WTC11 (cell line): ENCODE measurements around the gene ABTB2. TPM values are rescaled to one million over a fixed set of nuclear protein-coding genes. Genes with fewer than 3 reads are reported as not detected.
"Not testable (repeated sequence)": the region's sequence is repeated elsewhere in the genome, so short reads cannot be mapped to it uniquely, and the experiment has no call there.

Experiments used
- ATAC-seq: fragments of 200-7000 bp; cut with Tn5 transposase; 2 replicates; pipeline ENCODE4 v1.10.0; 2021; ENCODE audit warnings: mild to moderate bottlenecking, moderate library complexity
- CTCF ChIA-PET: fragments of 300-600 bp; sonication (Branson Sonifier 250); formaldehyde crosslinking; loops from one replicate; lab custom pipeline; 2021; ENCODE audit warnings: antibody characterized with exemption; lab: Charles Lee
- POLR2A ChIA-PET: fragments of 350-600 bp; sonication (Branson Sonifier 250); formaldehyde crosslinking; loops from one replicate; lab custom pipeline; 2021; ENCODE audit warnings: antibody characterized with exemption; lab: Charles Lee
- DNase-seq: peaks from one replicate; pipeline ENCODE4 v3.0.0; 2021; ENCODE audit warnings: low spot score
- H3K27ac Mint-ChIP-seq: 2 replicates; pipeline ENCODE4 v1.8.0; 2021; ENCODE audit warnings: mixed read lengths
- H3K27me3 Mint-ChIP-seq: 2 replicates; pipeline ENCODE4 v1.8.0; 2021; ENCODE audit warnings: low read depth, mild to moderate bottlenecking, moderate library complexity, mixed read lengths
- H3K36me3 Mint-ChIP-seq: 2 replicates; pipeline ENCODE4 v1.8.0; 2021; ENCODE audit warnings: mixed read lengths
- H3K4me1 Mint-ChIP-seq: 2 replicates; pipeline ENCODE4 v1.8.0; 2022; ENCODE audit warnings: mixed read lengths
- H3K4me3 Mint-ChIP-seq: 2 replicates; pipeline ENCODE4 v1.8.0; 2021; ENCODE audit warnings: mild to moderate bottlenecking, moderate library complexity, mixed read lengths
- H3K9me3 Mint-ChIP-seq: 2 replicates; pipeline ENCODE4 v1.8.0; 2021; ENCODE audit warnings: mixed read lengths
- CDX4 ChIP-seq: fragments of 250-450 bp; sonication (Bioruptor Pico); IDR thresholded peaks from 2 replicates; pipeline ENCODE4 v1.9.0; 2021; ENCODE audit warnings: moderate library complexity, mild to moderate bottlenecking, inconsistent platforms, borderline replicate concordance
- FOXP4 ChIP-seq: sonication (generic); formaldehyde crosslinking; IDR thresholded peaks from 2 replicates; pipeline ENCODE4 v1.8.0; 2022; ENCODE audit warnings: mild to moderate bottlenecking, missing genetic modification reagents
- IRF2 ChIP-seq: sonication (generic); formaldehyde crosslinking; IDR thresholded peaks from 2 replicates; pipeline ENCODE4 v1.8.0; 2022; ENCODE audit warnings: low read depth, missing genetic modification reagents, borderline replicate concordance
- JUN ChIP-seq: sonication (generic); formaldehyde crosslinking; IDR thresholded peaks from 2 replicates; pipeline ENCODE4 v1.8.0; 2023; ENCODE audit warnings: mild to moderate bottlenecking, missing genetic modification reagents
- KAT7 ChIP-seq: sonication (generic); formaldehyde crosslinking; IDR thresholded peaks from 2 replicates; pipeline ENCODE4 v1.8.1; 2023; ENCODE audit warnings: missing genetic modification reagents, mild to moderate bottlenecking, borderline replicate concordance
- SMAD4 ChIP-seq: sonication (generic); formaldehyde crosslinking; IDR thresholded peaks from 2 replicates; pipeline ENCODE4 v1.8.0; 2022; ENCODE audit warnings: mild to moderate bottlenecking, missing genetic modification reagents
- SP1 ChIP-seq: sonication (generic); formaldehyde crosslinking; conservative IDR thresholded peaks from 2 replicates; pipeline ENCODE4 v1.8.1; 2022; ENCODE audit warnings: missing genetic modification reagents
- TP53 ChIP-seq: sonication (generic); formaldehyde crosslinking; IDR thresholded peaks from 2 replicates; pipeline ENCODE4 v1.8.1; 2023; ENCODE audit warnings: mild to moderate bottlenecking, missing genetic modification reagents
- ZNF121 ChIP-seq: sonication (generic); formaldehyde crosslinking; IDR thresholded peaks from 2 replicates; pipeline ENCODE4 v1.8.0; 2023; ENCODE audit warnings: missing genetic modification reagents
- ZNF263 ChIP-seq: sonication (generic); formaldehyde crosslinking; IDR thresholded peaks from 2 replicates; pipeline ENCODE4 v1.8.1; 2022; ENCODE audit warnings: low read depth, mild to moderate bottlenecking, moderate library complexity, missing genetic modification reagents
- ZNF396 ChIP-seq: fragments of 250-450 bp; sonication (Bioruptor Pico); IDR thresholded peaks from 2 replicates; pipeline ENCODE4 v1.8.0; 2021; ENCODE audit warnings: mild to moderate bottlenecking, moderate library complexity, borderline replicate concordance
- ZNF416 ChIP-seq: fragments of 250-450 bp; sonication (Bioruptor Pico); IDR thresholded peaks from 2 replicates; pipeline ENCODE4 v1.9.0; 2021; ENCODE audit warnings: mild to moderate bottlenecking, inconsistent platforms
- total RNA-seq: library from RNA; stranded (reverse); gene quantifications from 3 replicates; pipeline ENCODE4 v1.2.3, GENCODE V29; 2021
- TF ChIP-seq, protein P1 (sequence below): sonication (generic); formaldehyde crosslinking; IDR thresholded peaks from 2 replicates; pipeline ENCODE4 v1.8.1; 2023; ENCODE audit warnings: mild to moderate bottlenecking, moderate library complexity, missing genetic modification reagents
- TF ChIP-seq, protein P2 (sequence below): fragments of 250-450 bp; sonication (Bioruptor Pico); IDR thresholded peaks from 2 replicates; pipeline ENCODE4 v1.8.0; 2021; ENCODE audit warnings: mild to moderate bottlenecking
- TF ChIP-seq, protein P3 (sequence below): sonication (generic); formaldehyde crosslinking; IDR thresholded peaks from 2 replicates; pipeline ENCODE4 v1.8.0; 2023; ENCODE audit warnings: missing genetic modification reagents, mild to moderate bottlenecking, borderline replicate concordance
- TF ChIP-seq, protein P4 (sequence below): fragments of 250-450 bp; sonication (Bioruptor Pico); IDR thresholded peaks from 2 replicates; pipeline ENCODE4 v2.1.2; 2022; ENCODE audit warnings: mild to moderate bottlenecking, moderate library complexity

Gene ABTB2
- total RNA-seq, 1 experiment from 2014 or later: 12.8 TPM

- TF ChIP-seq, protein P1, sequence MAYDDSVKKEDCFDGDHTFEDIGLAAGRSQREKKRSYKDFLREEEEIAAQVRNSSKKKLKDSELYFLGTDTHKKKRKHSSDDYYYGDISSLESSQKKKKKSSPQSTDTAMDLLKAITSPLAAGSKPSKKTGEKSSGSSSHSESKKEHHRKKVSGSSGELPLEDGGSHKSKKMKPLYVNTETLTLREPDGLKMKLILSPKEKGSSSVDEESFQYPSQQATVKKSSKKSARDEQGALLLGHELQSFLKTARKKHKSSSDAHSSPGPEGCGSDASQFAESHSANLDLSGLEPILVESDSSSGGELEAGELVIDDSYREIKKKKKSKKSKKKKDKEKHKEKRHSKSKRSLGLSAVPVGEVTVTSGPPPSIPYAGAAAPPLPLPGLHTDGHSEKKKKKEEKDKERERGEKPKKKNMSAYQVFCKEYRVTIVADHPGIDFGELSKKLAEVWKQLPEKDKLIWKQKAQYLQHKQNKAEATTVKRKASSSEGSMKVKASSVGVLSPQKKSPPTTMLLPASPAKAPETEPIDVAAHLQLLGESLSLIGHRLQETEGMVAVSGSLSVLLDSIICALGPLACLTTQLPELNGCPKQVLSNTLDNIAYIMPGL (CRISPR knock-in tag): no peak
- TF ChIP-seq, protein P2, sequence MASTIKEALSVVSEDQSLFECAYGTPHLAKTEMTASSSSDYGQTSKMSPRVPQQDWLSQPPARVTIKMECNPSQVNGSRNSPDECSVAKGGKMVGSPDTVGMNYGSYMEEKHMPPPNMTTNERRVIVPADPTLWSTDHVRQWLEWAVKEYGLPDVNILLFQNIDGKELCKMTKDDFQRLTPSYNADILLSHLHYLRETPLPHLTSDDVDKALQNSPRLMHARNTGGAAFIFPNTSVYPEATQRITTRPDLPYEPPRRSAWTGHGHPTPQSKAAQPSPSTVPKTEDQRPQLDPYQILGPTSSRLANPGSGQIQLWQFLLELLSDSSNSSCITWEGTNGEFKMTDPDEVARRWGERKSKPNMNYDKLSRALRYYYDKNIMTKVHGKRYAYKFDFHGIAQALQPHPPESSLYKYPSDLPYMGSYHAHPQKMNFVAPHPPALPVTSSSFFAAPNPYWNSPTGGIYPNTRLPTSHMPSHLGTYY (CRISPR knock-in tag): no peak
- TF ChIP-seq IRF2: no peak
- TF ChIP-seq TP53 (CRISPR knock-in tag): no peak
- TF ChIP-seq FOXP4 (CRISPR knock-in tag): no peak
- TF ChIP-seq, all 79 proteins: peak for 0
These were observed 38.2 kb upstream of the ABTB2 start (continued) for GRCh38 chr11:34395916-34396550.

GRCh38 chr11:34394771-34395300 lies 37.0 kb upstream of the ABTB2 start:
- no peak for DNase-seq
- ATAC-seq: no peak
- Mint-ChIP-seq H3K36me3 (no peaks in the 10 kb centered on the region), H3K27me3 (peaks cover 6% of the 10 kb centered on the region), H3K4me3 (no peak overlapping the region), H3K27ac (no peak overlapping the region), H3K4me1 (peaks cover 3% of the 10 kb centered on the region; the same call in 1 of the 2 replicates), H3K9me3 (peaks cover 21% of the 10 kb centered on the region)
- ChIA-PET POLR2A (interaction anchor here (0.5 kb wide), 1 partner anchor 335 kb away, joined by 3 read pairs; no protein-coding TSS in a partner anchor), CTCF (interaction anchor here (0.8 to 1.5 kb wide), 2 partner anchors 9 to 28 kb away, joined by 3 read pairs; no protein-coding TSS in a partner anchor)
- TF ChIP-seq ZNF396 (CRISPR knock-in tag) (no peak), SMAD4 (CRISPR knock-in tag) (no peak)
- TF ChIP-seq, protein P3, sequence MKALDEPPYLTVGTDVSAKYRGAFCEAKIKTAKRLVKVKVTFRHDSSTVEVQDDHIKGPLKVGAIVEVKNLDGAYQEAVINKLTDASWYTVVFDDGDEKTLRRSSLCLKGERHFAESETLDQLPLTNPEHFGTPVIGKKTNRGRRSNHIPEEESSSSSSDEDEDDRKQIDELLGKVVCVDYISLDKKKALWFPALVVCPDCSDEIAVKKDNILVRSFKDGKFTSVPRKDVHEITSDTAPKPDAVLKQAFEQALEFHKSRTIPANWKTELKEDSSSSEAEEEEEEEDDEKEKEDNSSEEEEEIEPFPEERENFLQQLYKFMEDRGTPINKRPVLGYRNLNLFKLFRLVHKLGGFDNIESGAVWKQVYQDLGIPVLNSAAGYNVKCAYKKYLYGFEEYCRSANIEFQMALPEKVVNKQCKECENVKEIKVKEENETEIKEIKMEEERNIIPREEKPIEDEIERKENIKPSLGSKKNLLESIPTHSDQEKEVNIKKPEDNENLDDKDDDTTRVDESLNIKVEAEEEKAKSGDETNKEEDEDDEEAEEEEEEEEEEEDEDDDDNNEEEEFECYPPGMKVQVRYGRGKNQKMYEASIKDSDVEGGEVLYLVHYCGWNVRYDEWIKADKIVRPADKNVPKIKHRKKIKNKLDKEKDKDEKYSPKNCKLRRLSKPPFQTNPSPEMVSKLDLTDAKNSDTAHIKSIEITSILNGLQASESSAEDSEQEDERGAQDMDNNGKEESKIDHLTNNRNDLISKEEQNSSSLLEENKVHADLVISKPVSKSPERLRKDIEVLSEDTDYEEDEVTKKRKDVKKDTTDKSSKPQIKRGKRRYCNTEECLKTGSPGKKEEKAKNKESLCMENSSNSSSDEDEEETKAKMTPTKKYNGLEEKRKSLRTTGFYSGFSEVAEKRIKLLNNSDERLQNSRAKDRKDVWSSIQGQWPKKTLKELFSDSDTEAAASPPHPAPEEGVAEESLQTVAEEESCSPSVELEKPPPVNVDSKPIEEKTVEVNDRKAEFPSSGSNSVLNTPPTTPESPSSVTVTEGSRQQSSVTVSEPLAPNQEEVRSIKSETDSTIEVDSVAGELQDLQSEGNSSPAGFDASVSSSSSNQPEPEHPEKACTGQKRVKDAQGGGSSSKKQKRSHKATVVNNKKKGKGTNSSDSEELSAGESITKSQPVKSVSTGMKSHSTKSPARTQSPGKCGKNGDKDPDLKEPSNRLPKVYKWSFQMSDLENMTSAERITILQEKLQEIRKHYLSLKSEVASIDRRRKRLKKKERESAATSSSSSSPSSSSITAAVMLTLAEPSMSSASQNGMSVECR: no peak
- TF ChIP-seq, protein P4, sequence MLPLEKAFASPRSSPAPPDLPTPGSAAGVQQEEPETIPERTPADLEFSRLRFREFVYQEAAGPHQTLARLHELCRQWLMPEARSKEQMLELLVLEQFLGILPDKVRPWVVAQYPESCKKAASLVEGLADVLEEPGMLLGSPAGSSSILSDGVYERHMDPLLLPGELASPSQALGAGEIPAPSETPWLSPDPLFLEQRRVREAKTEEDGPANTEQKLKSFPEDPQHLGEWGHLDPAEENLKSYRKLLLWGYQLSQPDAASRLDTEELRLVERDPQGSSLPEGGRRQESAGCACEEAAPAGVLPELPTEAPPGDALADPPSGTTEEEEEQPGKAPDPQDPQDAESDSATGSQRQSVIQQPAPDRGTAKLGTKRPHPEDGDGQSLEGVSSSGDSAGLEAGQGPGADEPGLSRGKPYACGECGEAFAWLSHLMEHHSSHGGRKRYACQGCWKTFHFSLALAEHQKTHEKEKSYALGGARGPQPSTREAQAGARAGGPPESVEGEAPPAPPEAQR (CRISPR knock-in tag): no peak

- H3K36me3 Mint-ChIP-seq: no peaks in the 10 kb centered on the region
- no peak for TF ChIP-seq JUN
- no peak for TF ChIP-seq ZNF416 (CRISPR knock-in tag)
- TF ChIP-seq KAT7 (CRISPR knock-in tag): no peak
- no peak for TF ChIP-seq CDX4
- TF ChIP-seq SP1: no peak
- TF ChIP-seq ZNF263 (CRISPR knock-in tag): no peak
- no peak for TF ChIP-seq ZNF121 (CRISPR knock-in tag)
- POLR2A ChIA-PET: no interaction called here
- DNase-seq: no peak
- CTCF ChIA-PET: no interaction called here
- H3K27me3 Mint-ChIP-seq: peaks cover 5% of the 10 kb centered on the region
- no peaks in the 10 kb centered on the region for H3K4me1 Mint-ChIP-seq
- peaks cover 7% of the 10 kb centered on the region for H3K9me3 Mint-ChIP-seq
- no peak overlapping the region for H3K27ac Mint-ChIP-seq
- no peak for ATAC-seq
- no peak overlapping the region for H3K4me3 Mint-ChIP-seq
These were observed 29.8 kb upstream of the ABTB2 start for GRCh38 chr11:34387653-34388052.

DNA sequence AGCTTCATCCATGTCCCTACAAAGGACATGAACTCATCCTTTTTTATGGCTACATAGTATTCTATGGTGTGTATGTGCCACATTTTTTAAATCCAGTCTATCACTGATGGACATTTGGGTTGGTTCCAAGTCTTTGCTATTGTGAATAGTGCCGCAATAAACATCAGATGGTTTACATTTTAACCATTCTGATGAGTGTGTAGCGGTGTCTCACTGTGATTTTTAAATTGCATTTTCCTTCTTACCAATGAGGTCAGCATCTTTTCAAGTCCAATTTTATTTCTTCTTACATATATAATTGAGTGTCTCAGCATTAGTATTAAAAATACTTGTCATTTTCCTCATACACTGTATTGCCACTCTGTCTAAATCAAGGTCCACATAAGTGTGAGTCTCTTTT lies 28.5 kb upstream of the ABTB2 start:
- H3K27ac Mint-ChIP-seq, POLR2A ChIA-PET, H3K36me3 Mint-ChIP-seq, H3K27me3 Mint-ChIP-seq, H3K9me3 Mint-ChIP-seq, H3K4me1 Mint-ChIP-seq, DNase-seq, H3K4me3 Mint-ChIP-seq, ATAC-seq: not testable (repeated sequence)
- CTCF ChIA-PET: interaction anchor here (0.9 kb wide), 1 partner anchor 483 kb away, joined by 3 read pairs; no protein-coding TSS in a partner anchor
